PC-9 (cell line): ENCODE results near the gene C5orf63. TPM values are rescaled to one million over a fixed set of nuclear protein-coding genes. Genes with fewer than 3 reads are reported as not detected.

ENCODE experiments used
- BruUV-seq: library from RNA; stranded (reverse); fragments of 400-500 nt; replicated peaks from 2 replicates; lab custom pipeline; 2021; lab: Mats Ljungman, UMichigan
- CTCF ChIA-PET: fragments of 300-600 bp; sonication (Branson Sonifier 250); formaldehyde crosslinking; loops from one replicate; lab custom pipeline; 2022; ENCODE audit warnings: antibody characterized with exemption; lab: Charles Lee
- POLR2A ChIA-PET: fragments of 300-600 bp; sonication (Branson Sonifier 250); formaldehyde crosslinking; loops from one replicate; lab custom pipeline; 2022; ENCODE audit warnings: antibody characterized with exemption; ENCODE audit not compliant: unreplicated experiment; lab: Charles Lee
- DNase-seq, 2 experiments: peaks; one replicate each; pipeline versions ENCODE4 v3.0.0 to v3.0.0-alpha.2; 2015 to 2022; ENCODE audit warnings: mixed read lengths in 1 of 2
- H2AFZ ChIP-seq: fragments of 200-600 bp; sonication (generic); 2 replicates; pipeline ENCODE4 v1.8.1; 2017; ENCODE audit warnings: antibody characterized with exemption
- H3F3A ChIP-seq: fragments of 200-600 bp; sonication (generic); 2 replicates; pipeline ENCODE4 v1.8.1; 2017; ENCODE audit warnings: antibody characterized with exemption, mild to moderate bottlenecking, low read depth; ENCODE audit not compliant: insufficient read depth
- H3K27ac ChIP-seq: fragments of 200-600 bp; sonication (generic); 2 replicates; pipeline ENCODE4 v1.6.1; 2016; ENCODE audit warnings: mixed run types
- H3K27me3 ChIP-seq: fragments of 200-600 bp; sonication (generic); 2 replicates; pipeline ENCODE4 v1.6.1; 2016; ENCODE audit warnings: low read depth, mixed run types; ENCODE audit not compliant: insufficient read depth
- H3K36me3 ChIP-seq: fragments of 200-600 bp; sonication (generic); 2 replicates; pipeline ENCODE4 v1.6.1; 2016; ENCODE audit warnings: low read depth, mixed run types
- H3K4me1 ChIP-seq: fragments of 200-600 bp; sonication (generic); replicated peaks from 2 replicates; pipeline ENCODE4 v1.6.1; 2016; ENCODE audit warnings: mixed run types; ENCODE audit not compliant: insufficient read depth
- H3K4me2 ChIP-seq: fragments of 200-600 bp; sonication (generic); 2 replicates; pipeline ENCODE4 v1.6.1; 2017; ENCODE audit warnings: mixed run types
- H3K4me3 ChIP-seq: fragments of 200-600 bp; sonication (generic); 2 replicates; pipeline ENCODE4 v1.6.1; 2016; ENCODE audit warnings: mixed run types
- H3K79me2 ChIP-seq: fragments of 200-600 bp; sonication (generic); 2 replicates; pipeline ENCODE4 v1.6.1; 2017; ENCODE audit warnings: low read depth, mixed run types
- H3K9me2 ChIP-seq: fragments of 200-600 bp; sonication (generic); 2 replicates; pipeline ENCODE4 v1.8.1; 2017; ENCODE audit warnings: mild to moderate bottlenecking; ENCODE audit not compliant: insufficient read depth
- H3K9me3 ChIP-seq: fragments of 200-600 bp; sonication (generic); 2 replicates; pipeline ENCODE4 v1.8.1; 2016; ENCODE audit warnings: low read depth; ENCODE audit not compliant: insufficient read depth
- H4K20me1 ChIP-seq: fragments of 200-600 bp; sonication (generic); 2 replicates; pipeline ENCODE4 v1.8.1; 2017; ENCODE audit not compliant: insufficient read depth
- CTCF ChIP-seq: fragments of 200-600 bp; sonication (generic); conservative IDR thresholded peaks from 2 replicates; pipeline ENCODE4 v1.6.1; 2017; ENCODE audit warnings: mixed run types, antibody characterized with exemption, mild to moderate bottlenecking, moderate library complexity
- EZH2 ChIP-seq: fragments of 200-600 bp; sonication (generic); IDR thresholded peaks from 2 replicates; pipeline ENCODE4 v1.8.0; 2017; ENCODE audit warnings: antibody characterized with exemption, low read depth
- intact Hi-C: fragments of 100-400 bp; cut with micrococcal nuclease; formaldehyde crosslinking; loops from one replicate; pipeline ENCODE4 v1.10.0; 2022; ENCODE audit not compliant: unreplicated experiment
- total RNA-seq: library from RNA; stranded (reverse); gene quantifications from 2 replicates; pipeline ENCODE4 v1.2.3, GENCODE V29; 2021

C5orf63 gene
- total RNA-seq, 1 experiment from 2014 or later, result 9.8 TPM

GRCh38 chr5:127014573-127014972, 58.7 kb downstream of the C5orf63 start:
- ChIA-PET CTCF (no interaction called here), POLR2A (interaction anchor here (0.6 kb wide), 1 partner anchor 181 kb away, joined by 3 read pairs; no protein-coding TSS in a partner anchor)
- no peak overlapping the region for H2AFZ ChIP-seq
- H3K9me3 ChIP-seq, result no peaks in the 10 kb centered on the region
- no peak overlapping the region for H3K27ac ChIP-seq
- no peak overlapping the region for H3K4me2 ChIP-seq
- H4K20me1 ChIP-seq, result no peaks in the 10 kb centered on the region
- H3K4me3 ChIP-seq, result no peak overlapping the region
- no peaks in the 10 kb centered on the region for H3F3A ChIP-seq
- no peaks in the 10 kb centered on the region for H3K36me3 ChIP-seq
- DNase-seq, result no peak
- BruUV-seq, result no TSS peak
- intact Hi-C loops, result no loop called here
- no peaks in the 10 kb centered on the region for H3K79me2 ChIP-seq
- no peaks in the 10 kb centered on the region for H3K4me1 ChIP-seq
- H3K27me3 ChIP-seq, result no peaks in the 10 kb centered on the region
- no peaks in the 10 kb centered on the region; the same call in 1 of the 2 replicates for H3K9me2 ChIP-seq
- TF ChIP-seq CTCF (no peak), EZH2 (no peak)

GRCh38 chr5:127013407-127013806, 59.9 kb downstream of the C5orf63 start:
- H3K4me3 ChIP-seq, result no peak overlapping the region
- DNase-seq, result no peak
- BruUV-seq, result no TSS peak
- no peaks in the 10 kb centered on the region for H3F3A ChIP-seq
- TF ChIP-seq CTCF, result no peak
- TF ChIP-seq EZH2, result no peak
- no peaks in the 10 kb centered on the region for H3K9me3 ChIP-seq
- H3K36me3 ChIP-seq, result no peaks in the 10 kb centered on the region
- CTCF ChIA-PET, result no interaction called here
- intact Hi-C loops, result no loop called here
- H3K27ac ChIP-seq, result no peak overlapping the region
- H3K4me1 ChIP-seq, result no peaks in the 10 kb centered on the region
- no peak overlapping the region for H2AFZ ChIP-seq
- H3K79me2 ChIP-seq, result no peaks in the 10 kb centered on the region
- H3K27me3 ChIP-seq, result no peaks in the 10 kb centered on the region
- H3K9me2 ChIP-seq, result no peaks in the 10 kb centered on the region; the same call in 1 of the 2 replicates
- H4K20me1 ChIP-seq, result no peaks in the 10 kb centered on the region
- no peak overlapping the region for H3K4me2 ChIP-seq
- POLR2A ChIA-PET, result no interaction called here

GRCh38 chr5:127012916-127013315, 60.4 kb downstream of the C5orf63 start:
- no peak overlapping the region for H3K27ac ChIP-seq
- no peaks in the 10 kb centered on the region for H3K27me3 ChIP-seq
- no peak overlapping the region for H3K4me3 ChIP-seq
- POLR2A ChIA-PET, result no interaction called here
- no peaks in the 10 kb centered on the region for H3F3A ChIP-seq
- no peak overlapping the region for H2AFZ ChIP-seq
- TF ChIP-seq EZH2 (no peak), CTCF (no peak)
- DNase-seq, result no peak
- CTCF ChIA-PET, result no interaction called here
- H3K79me2 ChIP-seq, result no peaks in the 10 kb centered on the region
- H3K4me2 ChIP-seq, result no peak overlapping the region
- no peaks in the 10 kb centered on the region for H3K4me1 ChIP-seq
- H3K9me3 ChIP-seq, result no peaks in the 10 kb centered on the region
- no TSS peak for BruUV-seq
- H3K9me2 ChIP-seq, result no peaks in the 10 kb centered on the region; the same call in 1 of the 2 replicates
- no peaks in the 10 kb centered on the region for H4K20me1 ChIP-seq
- no peaks in the 10 kb centered on the region for H3K36me3 ChIP-seq
- intact Hi-C loops, result no loop called here
